HepG2 (cell line): ENCODE measurements around the gene DDX39B. TPM values are rescaled to one million over a fixed set of nuclear protein-coding genes. Genes with fewer than 3 reads are reported as not detected.
A peak's percentile ranks its signal among the peaks of the same experiment; 100 is the strongest.

Experiments
- BRD4 ChIP-seq: sonication (generic); formaldehyde crosslinking; IDR thresholded peaks from 2 replicates; pipeline ENCODE4 v1.4.0; 2020; ENCODE audit warnings: missing genetic modification reagents
- CAMTA2 ChIP-seq: sonication (generic); formaldehyde crosslinking; IDR thresholded peaks from 2 replicates; pipeline ENCODE4 v1.4.0; 2020; ENCODE audit warnings: mild to moderate bottlenecking, missing genetic modification reagents, borderline replicate concordance
- DR1 ChIP-seq: sonication (generic); formaldehyde crosslinking; IDR thresholded peaks from 2 replicates; pipeline ENCODE4 v1.8.0; 2021; ENCODE audit warnings: mild to moderate bottlenecking, missing genetic modification reagents, inconsistent platforms
- EP300 ChIP-seq, 3 experiments: sonication (generic) in 1 of 3; formaldehyde crosslinking in 1 of 3; IDR thresholded peaks; 2 replicates each; pipeline versions ENCODE4 v1.5.1 to v1.6.1; 2011 to 2020; ENCODE audit warnings: low read depth in 2 of 3, low read length in 2 of 3, borderline replicate concordance in 1 of 3, improper control_type of control experiment in 1 of 3, mild to moderate bottlenecking in 1 of 3, missing genetic modification reagents in 1 of 3, moderate library complexity in 1 of 3
- HCFC1 ChIP-seq: fragments of 150-350 bp; IDR thresholded peaks from 2 replicates; pipeline ENCODE4 v1.6.1; 2014; ENCODE audit warnings: low read depth, low read length
- HMG20A ChIP-seq: IDR thresholded peaks from 2 replicates; pipeline ENCODE4 v1.6.1; 2016; ENCODE audit warnings: borderline replicate concordance
- MXI1 ChIP-seq: IDR thresholded peaks from 3 replicates; pipeline ENCODE4 v1.6.1; 2012; ENCODE audit warnings: low read depth, low read length, inconsistent platforms, borderline replicate concordance
- NAIF1 ChIP-seq: sonication (generic); formaldehyde crosslinking; IDR thresholded peaks from 2 replicates; pipeline ENCODE4 v1.5.0; 2020; ENCODE audit warnings: mild to moderate bottlenecking, missing genetic modification reagents, borderline replicate concordance
- NFATC3 ChIP-seq: sonication (generic); formaldehyde crosslinking; IDR thresholded peaks from 2 replicates; pipeline ENCODE4 v1.5.1; 2020; ENCODE audit warnings: mild to moderate bottlenecking, missing genetic modification reagents
- NFE2L2 ChIP-seq: fragments of 150-350 bp; IDR thresholded peaks from 2 replicates; pipeline ENCODE4 v1.6.1; 2014; ENCODE audit warnings: low read length
- PPARG ChIP-seq: conservative IDR thresholded peaks from 2 replicates; pipeline ENCODE4 v1.6.1; 2016; ENCODE audit warnings: missing biosample characterization, missing genetic modification reagents
- SP1 ChIP-seq, 2 experiments: fragments of 450-650 bp in 1 of 2; sonication (generic) in 1 of 2; formaldehyde crosslinking in 1 of 2; IDR thresholded peaks; 2 replicates each; pipeline versions ENCODE4 v1.4.0 to v1.6.1; 2016 to 2020; ENCODE audit warnings: missing genetic modification reagents in 1 of 2
- ZFX ChIP-seq: sonication (generic); formaldehyde crosslinking; IDR thresholded peaks from 2 replicates; pipeline ENCODE4 v1.4.0; 2020; ENCODE audit warnings: mild to moderate bottlenecking, low read depth, missing genetic modification reagents, moderate library complexity
- ZNF136 ChIP-seq: sonication (generic); formaldehyde crosslinking; IDR thresholded peaks from 2 replicates; pipeline ENCODE4 v1.8.1; 2022; ENCODE audit warnings: low read depth, mild to moderate bottlenecking, moderate library complexity, missing genetic modification reagents
- ZNF24 ChIP-seq: fragments of 450-650 bp; IDR thresholded peaks from 2 replicates; pipeline ENCODE4 v1.6.1; 2017; ENCODE audit warnings: antibody characterized with exemption, mild to moderate bottlenecking
- ZNF329 ChIP-seq: sonication (generic); formaldehyde crosslinking; IDR thresholded peaks from 2 replicates; pipeline ENCODE4 v1.9.0; 2021; ENCODE audit warnings: low read depth, mild to moderate bottlenecking, missing genetic modification reagents
- ZNF567 ChIP-seq: sonication (generic); formaldehyde crosslinking; IDR thresholded peaks from 2 replicates; pipeline ENCODE4 v1.8.1; 2023; ENCODE audit warnings: mild to moderate bottlenecking, missing genetic modification reagents, borderline replicate concordance
- ZNF713 ChIP-seq: sonication (generic); formaldehyde crosslinking; IDR thresholded peaks from 2 replicates; pipeline ENCODE4 v1.4.0; 2020; ENCODE audit warnings: mild to moderate bottlenecking, missing genetic modification reagents
- ZNF747 ChIP-seq: sonication (generic); formaldehyde crosslinking; IDR thresholded peaks from 2 replicates; pipeline ENCODE4 v1.8.1; 2023; ENCODE audit warnings: missing genetic modification reagents, mild to moderate bottlenecking, borderline replicate concordance
- polyA plus RNA-seq, 8 experiments: library from polyadenylated mRNA; depleted of rRNA in 3 of 8; stranded (reverse) in 7 of 8; unstranded in 1 of 8; fragments of >200 nt; fragmentation: Illumina TruSeq in 4 of 8; extraction: Trizol in 4 of 8; gene quantifications; 2 replicates each; pipeline versions ENCODE4 v1.2.1 to v1.2.3, GENCODE V29; 2011 to 2016; ENCODE audit warnings: low read depth in 4 of 8, missing spikeins in 1 of 8, mixed read lengths in 1 of 8; ENCODE audit not compliant: insufficient read depth in 1 of 8
- total RNA-seq, 5 experiments: library from RNA; depleted of rRNA; stranded (reverse); fragments of >200 nt; fragmentation: Illumina TruSeq; extraction: Trizol; gene quantifications; 2 replicates each; pipeline ENCODE4 v1.2.3, GENCODE V29; 2016; ENCODE audit warnings: low read depth in 1 of 5
- TF ChIP-seq, protein P1 (sequence below): sonication (generic); formaldehyde crosslinking; IDR thresholded peaks from 2 replicates; pipeline ENCODE4 v1.8.0; 2022; ENCODE audit warnings: mild to moderate bottlenecking, missing genetic modification reagents, borderline replicate concordance
- TF ChIP-seq, protein P2 (sequence below): sonication (generic); formaldehyde crosslinking; IDR thresholded peaks from 2 replicates; pipeline ENCODE4 v1.4.0; 2020; ENCODE audit warnings: missing genetic modification reagents
- TF ChIP-seq, protein P3 (sequence below): IDR thresholded peaks from 2 replicates; pipeline ENCODE4 v1.6.1; 2016
- TF ChIP-seq, protein P4 (sequence below): IDR thresholded peaks from 2 replicates; pipeline ENCODE4 v1.4.0; 2020; ENCODE audit warnings: mild to moderate bottlenecking, missing genetic modification reagents

Gene DDX39B
- total and polyA plus RNA-seq, 2 of the 13 experiments (the other 11 are each of a cell fraction or from before 2014, with no cell fraction given) = 570 to 678 TPM

DNA sequence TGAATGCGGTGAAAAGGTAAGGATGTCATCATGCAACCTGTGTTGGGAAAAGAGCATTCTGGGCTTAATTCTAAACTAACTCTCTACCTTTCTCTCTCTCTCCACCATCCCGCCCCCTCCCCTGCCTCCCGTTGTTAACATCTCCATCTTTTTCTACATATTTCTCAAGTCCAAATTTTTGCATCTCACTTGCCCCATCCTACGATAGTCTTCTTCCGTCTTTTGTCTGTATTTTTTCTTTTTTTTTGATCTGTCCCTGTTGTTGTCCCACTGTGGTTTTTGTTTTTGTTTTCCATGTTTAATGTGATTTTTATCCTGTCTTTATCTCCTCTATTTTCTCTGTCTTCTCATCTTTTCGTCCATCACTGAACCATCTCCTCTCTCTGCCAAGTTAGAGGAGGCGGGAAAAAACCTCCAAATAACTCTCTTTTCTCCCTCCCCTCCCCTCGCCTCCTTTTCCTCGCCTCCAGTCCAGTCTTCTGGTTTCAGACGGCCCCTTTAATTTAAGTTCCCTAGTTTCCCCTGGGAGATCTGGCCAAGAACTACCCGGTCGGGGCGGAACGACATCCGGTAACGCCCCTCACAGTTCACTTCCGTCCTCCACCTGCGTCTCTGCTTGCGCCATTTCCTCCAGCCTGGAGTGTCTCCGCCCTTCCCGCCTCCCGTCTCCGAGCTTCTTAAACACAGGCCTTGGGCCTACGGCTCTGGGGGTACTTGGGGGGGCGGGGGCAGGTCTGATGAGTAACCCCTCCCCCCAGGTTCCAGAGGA, 5.3 kb upstream of the DDX39B start, which contains the start of gene NFKBIL1 (continued):
- TF ChIP-seq ZNF713 (CRISPR knock-in tag) = no peak
- TF ChIP-seq, protein P1, sequence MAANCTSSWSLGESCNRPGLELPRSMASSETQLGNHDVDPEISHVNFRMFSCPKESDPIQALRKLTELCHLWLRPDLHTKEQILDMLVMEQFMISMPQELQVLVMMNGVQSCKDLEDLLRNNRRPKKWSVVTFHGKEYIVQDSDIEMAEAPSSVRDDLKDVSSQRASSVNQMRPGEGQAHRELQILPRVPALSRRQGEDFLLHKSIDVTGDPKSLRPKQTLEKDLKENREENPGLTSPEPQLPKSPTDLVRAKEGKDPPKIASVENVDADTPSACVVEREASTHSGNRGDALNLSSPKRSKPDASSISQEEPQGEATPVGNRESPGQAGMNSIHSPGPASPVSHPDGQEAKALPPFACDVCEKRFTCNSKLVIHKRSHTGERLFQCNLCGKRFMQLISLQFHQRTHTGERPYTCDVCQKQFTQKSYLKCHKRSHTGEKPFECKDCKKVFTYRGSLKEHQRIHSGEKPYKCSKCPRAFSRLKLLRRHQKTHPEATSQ (CRISPR knock-in tag) = no peak
- TF ChIP-seq PPARG = peak; percentile 25; the same call in 1 of the 2 replicates
- TF ChIP-seq ZNF747 = peak; percentile 75; the same call in 1 of the 2 replicates
- TF ChIP-seq, protein P2, sequence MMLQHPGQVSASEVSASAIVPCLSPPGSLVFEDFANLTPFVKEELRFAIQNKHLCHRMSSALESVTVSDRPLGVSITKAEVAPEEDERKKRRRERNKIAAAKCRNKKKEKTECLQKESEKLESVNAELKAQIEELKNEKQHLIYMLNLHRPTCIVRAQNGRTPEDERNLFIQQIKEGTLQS (CRISPR knock-in tag) = peak; percentile 74; the same call in 1 of the 2 replicates
- TF ChIP-seq NFE2L2 = no peak
- peak; percentile 91 for TF ChIP-seq HCFC1
- TF ChIP-seq, protein P3, sequence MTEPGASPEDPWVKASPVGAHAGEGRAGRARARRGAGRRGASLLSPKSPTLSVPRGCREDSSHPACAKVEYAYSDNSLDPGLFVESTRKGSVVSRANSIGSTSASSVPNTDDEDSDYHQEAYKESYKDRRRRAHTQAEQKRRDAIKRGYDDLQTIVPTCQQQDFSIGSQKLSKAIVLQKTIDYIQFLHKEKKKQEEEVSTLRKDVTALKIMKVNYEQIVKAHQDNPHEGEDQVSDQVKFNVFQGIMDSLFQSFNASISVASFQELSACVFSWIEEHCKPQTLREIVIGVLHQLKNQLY (CRISPR knock-in tag) = peak; percentile 38; the same call in 1 of the 2 replicates
- peak; percentile 59; the same call in 1 of the 2 replicates for TF ChIP-seq ZNF567 (CRISPR knock-in tag)
- 0 out of 2 replicates have a peak, but pooled peaks have one; percentile 29 for TF ChIP-seq ZNF24
- no peak for TF ChIP-seq CAMTA2
- peak; percentile 99 for TF ChIP-seq ZFX
- TF ChIP-seq NAIF1 (CRISPR knock-in tag) = no peak
- TF ChIP-seq ZNF329 = no peak
- no peak; the same call in 1 of the 2 replicates for TF ChIP-seq DR1 (CRISPR knock-in tag)
- TF ChIP-seq EP300 (IDR thresholded peaks at IDR 0.05; ENCODE audit: low read depth in 2 of 2, low read length in 2 of 2) = peak in 1 of 2 experiments; percentile 37; a peak in 1 of 4 replicates
- peak; percentile 48 for TF ChIP-seq EP300 (CRISPR knock-in tag; IDR thresholded peaks at IDR 0.05; ENCODE audit: borderline replicate concordance)
- TF ChIP-seq HMG20A = no peak
- no peak for TF ChIP-seq BRD4
- TF ChIP-seq SP1 (IDR thresholded peaks at IDR 0.05) = no peak; the same call in 1 of the 2 replicates
- TF ChIP-seq SP1 (CRISPR knock-in tag; IDR thresholded peaks at IDR 0.05) = peak; percentile 99
- peak; percentile 58; the same call in 1 of the 3 replicates for TF ChIP-seq MXI1
- TF ChIP-seq, protein P4, sequence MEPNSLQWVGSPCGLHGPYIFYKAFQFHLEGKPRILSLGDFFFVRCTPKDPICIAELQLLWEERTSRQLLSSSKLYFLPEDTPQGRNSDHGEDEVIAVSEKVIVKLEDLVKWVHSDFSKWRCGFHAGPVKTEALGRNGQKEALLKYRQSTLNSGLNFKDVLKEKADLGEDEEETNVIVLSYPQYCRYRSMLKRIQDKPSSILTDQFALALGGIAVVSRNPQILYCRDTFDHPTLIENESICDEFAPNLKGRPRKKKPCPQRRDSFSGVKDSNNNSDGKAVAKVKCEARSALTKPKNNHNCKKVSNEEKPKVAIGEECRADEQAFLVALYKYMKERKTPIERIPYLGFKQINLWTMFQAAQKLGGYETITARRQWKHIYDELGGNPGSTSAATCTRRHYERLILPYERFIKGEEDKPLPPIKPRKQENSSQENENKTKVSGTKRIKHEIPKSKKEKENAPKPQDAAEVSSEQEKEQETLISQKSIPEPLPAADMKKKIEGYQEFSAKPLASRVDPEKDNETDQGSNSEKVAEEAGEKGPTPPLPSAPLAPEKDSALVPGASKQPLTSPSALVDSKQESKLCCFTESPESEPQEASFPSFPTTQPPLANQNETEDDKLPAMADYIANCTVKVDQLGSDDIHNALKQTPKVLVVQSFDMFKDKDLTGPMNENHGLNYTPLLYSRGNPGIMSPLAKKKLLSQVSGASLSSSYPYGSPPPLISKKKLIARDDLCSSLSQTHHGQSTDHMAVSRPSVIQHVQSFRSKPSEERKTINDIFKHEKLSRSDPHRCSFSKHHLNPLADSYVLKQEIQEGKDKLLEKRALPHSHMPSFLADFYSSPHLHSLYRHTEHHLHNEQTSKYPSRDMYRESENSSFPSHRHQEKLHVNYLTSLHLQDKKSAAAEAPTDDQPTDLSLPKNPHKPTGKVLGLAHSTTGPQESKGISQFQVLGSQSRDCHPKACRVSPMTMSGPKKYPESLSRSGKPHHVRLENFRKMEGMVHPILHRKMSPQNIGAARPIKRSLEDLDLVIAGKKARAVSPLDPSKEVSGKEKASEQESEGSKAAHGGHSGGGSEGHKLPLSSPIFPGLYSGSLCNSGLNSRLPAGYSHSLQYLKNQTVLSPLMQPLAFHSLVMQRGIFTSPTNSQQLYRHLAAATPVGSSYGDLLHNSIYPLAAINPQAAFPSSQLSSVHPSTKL (CRISPR knock-in tag) = peak; percentile 62; the same call in 1 of the 2 replicates
- 0 out of 2 replicates have a peak, but pooled peaks have one; percentile 29 for TF ChIP-seq ZNF136
- no peak; the same call in 1 of the 2 replicates for TF ChIP-seq NFATC3 (CRISPR knock-in tag)
